Left ventricle myocardium superior (tissue), 1 donor: ENCODE results near the gene MAB21L4. TPM values are rescaled to one million over a fixed set of nuclear protein-coding genes. Genes with fewer than 3 reads are reported as not detected.

Source experiments
- ATAC-seq: fragments of 200-7000 bp; cut with Tn5 transposase; one replicate; pipeline ENCODE4 v1.9.1; 2020; ENCODE audit warnings: mild to moderate bottlenecking, moderate library complexity
- DNase-seq: peaks from one replicate; pipeline ENCODE4 v3.0.0-alpha.2; 2020
- intact Hi-C: fragments of 100-400 bp; cut with micrococcal nuclease; formaldehyde crosslinking; loops from one replicate; pipeline ENCODE4 v1.11.0; 2022
- total RNA-seq: library from RNA; stranded (reverse); fragmentation: NEBNext Ultra II Directional; extraction: Animal tissue kit (Norgen Biotek cat#: 25700); gene quantifications from one replicate; pipeline ENCODE4 v1.2.1, GENCODE V29; 2021
- donor health status: DM: no; HTN: yes; CAD: no; lungs with severe emphysema.

Gene MAB21L4
- total RNA-seq, 1 donor from 2014 or later: not detected

GRCh38 chr2:240926516-240927389, 30.8 kb upstream of the MAB21L4 start:
- ATAC-seq: peak; percentile 80
- peak; percentile 53 for DNase-seq
- intact Hi-C loops: no loop called here

- DNase-seq (peak; percentile 27), ATAC-seq (no peak)
- intact Hi-C loops: no loop called here
Observed at GRCh38 chr2:240925568-240926515, 29.9 kb upstream of the MAB21L4 start.

GRCh38 chr2:240925191-240925567, 29.2 kb upstream of the MAB21L4 start:
- no peak for ATAC-seq
- intact Hi-C loops: no loop called here
- peak; percentile 27 for DNase-seq

GRCh38 chr2:240922982-240923537, 27.1 kb upstream of the MAB21L4 start:
- ATAC-seq (no peak), DNase-seq (peak; percentile 19)
- intact Hi-C loops: no loop called here

- intact Hi-C loops: no loop called here
- peak; percentile 21 for DNase-seq
- ATAC-seq: no peak
Observed at GRCh38 chr2:240922245-240922981, 26.5 kb upstream of the MAB21L4 start.

GRCh38 chr2:240921995-240922244, 26.0 kb upstream of the MAB21L4 start:
- intact Hi-C loops: no loop called here
- ATAC-seq: no peak
- no peak for DNase-seq

- DNase-seq: peak; percentile 60
- intact Hi-C loops: no loop called here
- ATAC-seq: peak; percentile 71
Observed at GRCh38 chr2:240921311-240921994, 25.5 kb upstream of the MAB21L4 start.

GRCh38 chr2:240920783-240921231, 24.9 kb upstream of the MAB21L4 start:
- DNase-seq (peak; percentile 25), ATAC-seq (no peak)
- intact Hi-C loops: no loop called here

- ATAC-seq: no peak
- DNase-seq: peak; percentile 20
- intact Hi-C loops: no loop called here
Observed at GRCh38 chr2:240919786-240920782, 24.1 kb upstream of the MAB21L4 start.

GRCh38 chr2:240919161-240919781, 23.3 kb upstream of the MAB21L4 start:
- intact Hi-C loops: no loop called here

GRCh38 chr2:240918258-240919091, 22.5 kb upstream of the MAB21L4 start:
- no peak for ATAC-seq
- peak; percentile 27 for DNase-seq
- intact Hi-C loops: no loop called here

More at GRCh38 chr2:240919161-240919781, 23.3 kb upstream of the MAB21L4 start:
- DNase-seq (peak; percentile 20), ATAC-seq (no peak)

- intact Hi-C loops: no loop called here
- ATAC-seq: no peak
Observed at GRCh38 chr2:240917684-240918257, 21.8 kb upstream of the MAB21L4 start.

GRCh38 chr2:240917009-240917683, 21.2 kb upstream of the MAB21L4 start:
- DNase-seq (peak; percentile 29), ATAC-seq (no peak)
- intact Hi-C loops: no loop called here

More at GRCh38 chr2:240917684-240918257, 21.8 kb upstream of the MAB21L4 start:
- no peak for DNase-seq

GRCh38 chr2:240916571-240917008, 20.6 kb upstream of the MAB21L4 start:
- ATAC-seq: peak; percentile 73
- peak; percentile 78 for DNase-seq
- intact Hi-C loops: no loop called here
